Keratinocyte (primary cell): ENCODE measurements around the gene RNF151.
"Not testable (repeated sequence)": the region's sequence is repeated elsewhere in the genome, so short reads cannot be mapped to it uniquely, and the experiment has no call there.

ENCODE experiments used
- EZH2 ChIP-seq: IDR thresholded peaks from one replicate; pipeline ENCODE4 v1.6.1; 2012; ENCODE audit warnings: inconsistent platforms, mild to moderate bottlenecking, low read length, moderate library complexity
- TF ChIP-seq, protein P1 (sequence below), 3 experiments: IDR thresholded peaks in 1 of 3; conservative IDR thresholded peaks in 1 of 3; optimal IDR thresholded peaks in 1 of 3; 2 replicates in 2 of 3; 3 replicates in 1 of 3; pipeline versions ENCODE3 to v1.5.1; 2011; ENCODE audit warnings: low read length in 3 of 3, mild to moderate bottlenecking in 3 of 3, moderate library complexity in 2 of 3, control low read depth in 1 of 3, inconsistent platforms in 1 of 3; ENCODE audit not compliant: insufficient read depth in 2 of 3; ENCODE audit errors: extremely low read depth in 1 of 3

DNA sequence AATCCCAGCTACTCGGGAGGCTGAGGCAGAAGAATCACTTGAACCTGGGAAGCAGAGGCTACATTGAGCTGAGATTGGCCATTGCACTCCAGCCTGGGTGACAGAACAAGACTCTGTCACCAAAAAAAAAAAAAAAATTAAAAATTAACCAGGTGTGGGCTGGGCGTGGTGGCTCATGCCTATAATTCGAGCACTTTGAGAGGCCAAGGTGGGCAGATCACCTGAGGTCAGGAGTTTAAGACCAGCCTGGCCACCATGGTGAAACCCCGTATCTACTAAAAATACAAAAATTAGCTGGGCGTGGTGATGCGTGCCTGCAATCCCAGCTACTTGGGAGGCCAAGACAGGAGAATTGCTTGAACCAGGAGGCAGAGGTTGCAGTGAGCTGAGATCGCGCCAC, 26.8 kb upstream of the RNF151 start:
- not testable (repeated sequence) for TF ChIP-seq EZH2
- TF ChIP-seq, protein P1, sequence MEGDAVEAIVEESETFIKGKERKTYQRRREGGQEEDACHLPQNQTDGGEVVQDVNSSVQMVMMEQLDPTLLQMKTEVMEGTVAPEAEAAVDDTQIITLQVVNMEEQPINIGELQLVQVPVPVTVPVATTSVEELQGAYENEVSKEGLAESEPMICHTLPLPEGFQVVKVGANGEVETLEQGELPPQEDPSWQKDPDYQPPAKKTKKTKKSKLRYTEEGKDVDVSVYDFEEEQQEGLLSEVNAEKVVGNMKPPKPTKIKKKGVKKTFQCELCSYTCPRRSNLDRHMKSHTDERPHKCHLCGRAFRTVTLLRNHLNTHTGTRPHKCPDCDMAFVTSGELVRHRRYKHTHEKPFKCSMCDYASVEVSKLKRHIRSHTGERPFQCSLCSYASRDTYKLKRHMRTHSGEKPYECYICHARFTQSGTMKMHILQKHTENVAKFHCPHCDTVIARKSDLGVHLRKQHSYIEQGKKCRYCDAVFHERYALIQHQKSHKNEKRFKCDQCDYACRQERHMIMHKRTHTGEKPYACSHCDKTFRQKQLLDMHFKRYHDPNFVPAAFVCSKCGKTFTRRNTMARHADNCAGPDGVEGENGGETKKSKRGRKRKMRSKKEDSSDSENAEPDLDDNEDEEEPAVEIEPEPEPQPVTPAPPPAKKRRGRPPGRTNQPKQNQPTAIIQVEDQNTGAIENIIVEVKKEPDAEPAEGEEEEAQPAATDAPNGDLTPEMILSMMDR (optimal IDR thresholded peaks at IDR 0.05 in 1 of 3, IDR thresholded peaks at IDR 0.05 in 1 of 3, conservative IDR thresholded peaks at IDR 0.05 in 1 of 3; ENCODE audit: extremely low read depth in 1 of 3, insufficient read depth in 2 of 3, low read length in 3 of 3): not testable (repeated sequence)
